ENCODE results near the gene ITGB4.

ITGB4 gene

DNA sequence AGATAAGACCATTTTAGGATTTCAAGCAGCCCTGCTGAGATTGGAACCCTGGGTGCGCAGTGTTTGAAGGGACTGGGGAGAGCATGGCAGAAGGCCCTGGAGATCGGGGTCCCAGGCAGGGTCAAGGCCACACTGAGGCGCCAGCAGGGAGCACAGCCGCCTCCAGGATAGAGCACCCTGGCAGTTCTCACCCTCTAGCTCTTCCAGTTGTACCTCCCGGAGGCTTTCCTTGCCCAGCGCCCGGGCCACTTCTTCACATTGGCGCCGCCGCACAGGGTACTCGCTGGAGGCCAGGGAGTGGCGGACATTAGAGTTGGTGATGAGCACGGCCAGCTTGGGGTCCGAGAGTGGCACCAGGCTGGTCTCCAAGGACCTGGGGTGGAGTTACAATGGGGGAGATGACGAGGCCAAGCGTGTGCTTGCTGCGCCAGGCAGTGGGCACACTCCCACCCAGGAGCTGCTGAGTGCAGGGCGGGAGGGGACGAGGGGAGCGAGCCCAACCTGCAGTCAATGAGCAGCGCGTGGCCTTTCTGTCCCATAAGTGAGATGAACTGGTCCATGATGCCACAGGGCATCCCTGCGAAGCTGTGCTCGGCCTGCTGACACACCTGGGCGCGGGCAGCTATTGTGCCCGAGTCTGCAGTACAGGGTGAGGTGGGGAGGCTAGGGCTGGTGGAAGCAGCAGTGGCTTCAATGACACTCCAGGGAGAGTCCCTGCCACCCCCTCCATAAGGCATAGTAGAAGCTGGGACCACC lies 41.4 kb downstream of the ITGB4 start:
- no peaks in the 10 kb centered on the region for H3K27me3 Mint-ChIP-seq
- no peak overlapping the region for H3K27ac Mint-ChIP-seq
- H3K4me3 Mint-ChIP-seq, result peak overlapping the region; percentile 30
- no peaks in the 10 kb centered on the region for H3K36me3 Mint-ChIP-seq
- H3K4me1 Mint-ChIP-seq (ENCODE audit: low read depth), result peaks cover 14% of the 10 kb centered on the region
- H3K9me3 Mint-ChIP-seq (ENCODE audit: low read depth), result no peaks in the 10 kb centered on the region

DNA sequence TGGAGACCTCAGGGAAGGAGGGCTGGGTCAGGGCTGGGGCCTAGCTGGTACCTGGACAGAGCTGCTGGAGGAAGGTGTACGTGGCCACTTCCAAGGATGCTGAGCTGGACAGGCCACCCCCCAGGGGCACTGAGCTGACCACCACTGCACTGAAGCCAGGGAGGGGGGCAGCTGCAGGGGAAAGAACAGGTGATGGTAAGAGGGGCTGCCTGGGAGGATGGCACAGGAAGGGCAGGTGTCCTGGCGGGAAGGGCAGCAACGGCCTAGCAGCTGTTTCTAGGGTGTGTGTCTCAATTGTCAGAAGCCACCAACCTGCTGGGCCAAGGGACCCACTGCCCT lies 42.0 kb downstream of the ITGB4 start:
- Mint-ChIP-seq H3K27ac (no peak overlapping the region), H3K4me1 (ENCODE audit: low read depth) (peaks cover 14% of the 10 kb centered on the region), H3K27me3 (no peaks in the 10 kb centered on the region), H3K9me3 (ENCODE audit: low read depth) (no peaks in the 10 kb centered on the region), H3K4me3 (no peak overlapping the region), H3K36me3 (no peaks in the 10 kb centered on the region)

DNA sequence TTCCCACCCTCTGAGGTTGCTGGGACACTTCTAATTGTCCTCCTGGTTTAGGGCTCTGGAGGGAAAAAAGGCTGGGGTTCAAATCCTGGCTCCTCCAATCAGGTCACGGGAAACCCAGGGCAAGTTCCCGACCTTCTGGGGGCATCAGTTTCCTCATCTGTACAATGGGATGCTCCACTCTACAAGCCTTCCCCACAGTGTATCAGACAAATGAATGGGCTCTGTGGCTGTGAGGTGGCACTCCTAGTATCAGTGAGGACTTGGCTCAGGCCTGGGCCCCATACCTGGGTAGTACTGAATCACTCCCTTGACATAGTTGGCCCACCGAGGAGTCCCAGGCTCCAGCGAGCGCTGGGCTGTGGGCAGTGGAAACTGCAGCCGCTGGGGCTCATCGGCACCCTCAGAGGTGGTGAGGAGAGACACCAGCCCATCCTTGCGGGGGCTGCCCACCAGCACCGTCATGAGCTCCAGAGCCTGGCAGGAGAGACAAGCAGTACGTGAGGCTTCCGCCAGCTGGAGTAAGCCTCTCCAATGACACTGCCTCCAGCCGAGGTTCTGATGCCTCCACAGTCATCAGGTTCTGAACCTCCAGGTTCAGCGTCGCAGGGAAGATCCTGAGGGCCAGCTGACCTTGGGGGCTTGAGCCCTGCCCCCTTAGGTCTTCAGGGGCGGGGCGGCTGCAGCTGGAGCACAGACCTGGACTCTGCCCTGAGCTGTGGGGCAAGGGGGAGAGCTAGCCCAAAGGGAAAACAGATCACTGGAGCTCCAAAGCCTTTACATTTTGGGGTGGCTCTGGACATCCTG lies 42.6 kb downstream of the ITGB4 start:
- Mint-ChIP-seq H3K4me3 (peak overlapping the region; percentile 76), H3K4me1 (ENCODE audit: low read depth) (peaks cover 14% of the 10 kb centered on the region), H3K27me3 (no peaks in the 10 kb centered on the region), H3K9me3 (ENCODE audit: low read depth) (no peaks in the 10 kb centered on the region), H3K27ac (no peak overlapping the region), H3K36me3 (no peaks in the 10 kb centered on the region)

DNA sequence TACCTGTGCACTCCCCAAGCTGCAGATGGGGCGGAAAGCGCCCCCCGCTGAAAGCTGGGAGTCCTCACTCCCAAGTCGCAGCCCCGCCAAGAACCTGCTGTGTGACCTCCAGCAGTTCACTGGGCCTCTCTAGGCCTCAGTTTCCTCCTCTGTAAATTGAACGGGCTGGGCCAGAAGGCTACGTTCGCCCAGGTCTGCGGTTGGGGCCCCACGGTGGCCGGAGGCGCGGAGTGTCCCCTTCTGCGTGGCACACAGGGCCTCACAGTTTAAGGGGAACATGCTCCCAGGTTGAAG lies 43.1 kb downstream of the ITGB4 start:
- Mint-ChIP-seq H3K27ac (no peak overlapping the region), H3K9me3 (ENCODE audit: low read depth) (no peaks in the 10 kb centered on the region), H3K36me3 (no peaks in the 10 kb centered on the region), H3K27me3 (no peaks in the 10 kb centered on the region), H3K4me1 (ENCODE audit: low read depth) (peaks cover 14% of the 10 kb centered on the region), H3K4me3 (peak overlapping the region; percentile 76)

DNA sequence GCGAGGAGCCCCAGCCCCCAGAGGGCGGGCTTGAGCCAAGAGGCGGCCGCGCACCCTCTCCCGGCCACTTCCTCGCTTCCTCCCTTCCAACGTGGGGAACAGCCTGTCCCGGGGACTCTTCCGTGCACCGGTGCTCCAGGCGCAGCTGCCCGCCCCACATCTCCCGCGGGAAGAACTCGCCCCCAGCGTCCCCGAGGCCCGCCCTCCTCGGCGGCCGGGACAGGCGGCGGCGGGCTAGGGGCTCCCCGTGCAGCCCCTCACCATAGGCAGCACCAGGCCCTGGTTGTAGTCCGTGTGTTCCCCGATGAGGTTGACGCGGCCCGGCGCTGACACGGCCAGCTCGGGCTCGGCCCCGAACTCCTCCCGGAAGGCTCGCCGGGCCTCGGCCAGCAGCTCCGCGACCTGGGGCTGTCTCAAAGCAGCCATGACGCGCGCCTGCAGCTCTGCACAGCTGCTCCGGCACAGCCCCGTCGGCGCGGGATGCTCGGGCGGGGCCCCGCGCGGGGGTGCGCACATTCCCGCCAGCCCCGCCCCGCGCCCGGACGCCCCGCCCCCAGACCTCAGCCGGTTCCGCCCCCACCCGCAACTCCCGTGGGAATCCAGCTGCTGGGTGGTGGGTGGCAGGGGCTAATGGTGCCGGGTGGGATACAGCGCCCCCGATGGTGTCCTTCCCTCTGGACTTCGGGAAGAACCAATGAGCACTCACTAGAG lies 43.6 kb downstream of the ITGB4 start, which contains the start of gene GALK1:
Gene GALK1, minus strand, starts transcription at position 482 of the 711 bp plus-strand sequence. Its CDS starts 56 bp downstream, at position 426.
- Mint-ChIP-seq H3K27ac (no peak within 1 kb of the TSS), H3K4me1 (ENCODE audit: low read depth) (peaks cover 14% of the 10 kb centered on the region), H3K36me3 (no peaks in the 10 kb centered on the region), H3K27me3 (no peaks in the 10 kb centered on the region), H3K9me3 (ENCODE audit: low read depth) (no peaks in the 10 kb centered on the region), H3K4me3 (peak within 1 kb of the TSS; percentile 76)

DNA sequence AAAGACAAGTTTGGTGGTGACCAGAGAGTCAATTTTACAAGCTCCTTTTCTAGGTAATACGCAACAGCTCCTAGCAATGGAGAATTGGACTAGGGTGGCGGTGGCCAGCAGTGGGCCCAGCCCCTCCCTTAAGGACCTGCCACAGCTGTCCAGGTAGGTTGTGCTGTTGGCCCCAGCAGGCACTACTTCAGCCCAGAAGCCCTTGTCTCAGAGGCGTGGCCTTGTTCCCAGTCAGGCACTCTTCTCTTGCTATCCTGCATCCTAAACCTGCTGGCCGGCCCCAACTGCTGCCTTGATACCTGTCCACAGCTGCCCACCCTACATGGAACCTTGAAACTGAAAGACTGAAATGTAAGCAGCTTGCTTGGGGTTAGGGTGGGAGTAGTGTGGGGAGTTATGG lies 44.7 kb downstream of the ITGB4 start:
- no peaks in the 10 kb centered on the region for H3K36me3 Mint-ChIP-seq
- H3K9me3 Mint-ChIP-seq (ENCODE audit: low read depth), result no peaks in the 10 kb centered on the region
- H3K4me1 Mint-ChIP-seq (ENCODE audit: low read depth), result peaks cover 14% of the 10 kb centered on the region
- H3K27me3 Mint-ChIP-seq, result no peaks in the 10 kb centered on the region
- H3K4me3 Mint-ChIP-seq, result peak overlapping the region; percentile 54
- H3K27ac Mint-ChIP-seq, result no peak overlapping the region

DNA sequence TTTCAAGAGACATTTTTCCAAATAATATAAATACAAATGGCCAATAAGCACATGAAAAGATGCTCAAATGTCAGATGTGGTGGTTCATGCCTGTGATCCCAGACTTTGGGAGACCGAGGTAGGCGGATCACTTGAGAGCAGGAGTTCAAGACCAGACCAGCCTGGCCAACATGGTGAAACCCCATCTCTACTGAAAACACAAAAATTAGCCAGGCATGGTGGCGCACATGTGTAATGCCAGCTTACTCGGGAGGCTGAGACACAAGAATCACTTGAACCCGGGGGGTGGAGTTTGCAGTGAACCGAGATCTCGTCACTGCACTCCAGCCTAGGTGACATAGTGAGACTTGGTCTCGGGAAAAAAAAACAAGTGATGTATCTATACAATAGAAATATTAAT lies 46.6 kb downstream of the ITGB4 start:
- Mint-ChIP-seq H3K4me1 (ENCODE audit: low read depth) (peaks cover 9% of the 10 kb centered on the region), H3K4me3 (no peak overlapping the region), H3K27ac (no peak overlapping the region), H3K27me3 (no peaks in the 10 kb centered on the region), H3K9me3 (ENCODE audit: low read depth) (no peaks in the 10 kb centered on the region), H3K36me3 (no peaks in the 10 kb centered on the region)

DNA sequence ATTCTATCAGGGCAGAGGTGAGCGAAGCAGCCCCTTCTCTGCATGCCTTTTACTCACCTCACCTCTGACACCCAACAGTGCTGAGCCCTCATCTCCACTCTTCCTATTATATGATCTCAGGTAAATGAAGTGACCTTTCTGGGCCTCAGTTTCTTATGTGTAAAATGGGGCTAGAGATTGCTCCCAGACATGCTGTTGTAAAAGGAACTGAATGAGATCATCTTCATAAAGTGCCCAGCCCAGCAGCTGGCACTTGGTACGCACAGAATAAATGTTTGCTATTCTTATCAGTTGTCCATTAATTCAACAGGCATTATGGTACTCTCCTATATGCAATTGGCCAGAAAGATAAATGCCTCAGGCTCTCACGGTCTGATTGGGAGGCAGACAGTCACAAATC lies 48.3 kb downstream of the ITGB4 start:
- Mint-ChIP-seq H3K36me3 (no peaks in the 10 kb centered on the region), H3K4me3 (no peak overlapping the region), H3K4me1 (ENCODE audit: low read depth) (peaks cover 2% of the 10 kb centered on the region), H3K27me3 (no peaks in the 10 kb centered on the region), H3K27ac (no peak overlapping the region), H3K9me3 (ENCODE audit: low read depth) (no peaks in the 10 kb centered on the region)

DNA sequence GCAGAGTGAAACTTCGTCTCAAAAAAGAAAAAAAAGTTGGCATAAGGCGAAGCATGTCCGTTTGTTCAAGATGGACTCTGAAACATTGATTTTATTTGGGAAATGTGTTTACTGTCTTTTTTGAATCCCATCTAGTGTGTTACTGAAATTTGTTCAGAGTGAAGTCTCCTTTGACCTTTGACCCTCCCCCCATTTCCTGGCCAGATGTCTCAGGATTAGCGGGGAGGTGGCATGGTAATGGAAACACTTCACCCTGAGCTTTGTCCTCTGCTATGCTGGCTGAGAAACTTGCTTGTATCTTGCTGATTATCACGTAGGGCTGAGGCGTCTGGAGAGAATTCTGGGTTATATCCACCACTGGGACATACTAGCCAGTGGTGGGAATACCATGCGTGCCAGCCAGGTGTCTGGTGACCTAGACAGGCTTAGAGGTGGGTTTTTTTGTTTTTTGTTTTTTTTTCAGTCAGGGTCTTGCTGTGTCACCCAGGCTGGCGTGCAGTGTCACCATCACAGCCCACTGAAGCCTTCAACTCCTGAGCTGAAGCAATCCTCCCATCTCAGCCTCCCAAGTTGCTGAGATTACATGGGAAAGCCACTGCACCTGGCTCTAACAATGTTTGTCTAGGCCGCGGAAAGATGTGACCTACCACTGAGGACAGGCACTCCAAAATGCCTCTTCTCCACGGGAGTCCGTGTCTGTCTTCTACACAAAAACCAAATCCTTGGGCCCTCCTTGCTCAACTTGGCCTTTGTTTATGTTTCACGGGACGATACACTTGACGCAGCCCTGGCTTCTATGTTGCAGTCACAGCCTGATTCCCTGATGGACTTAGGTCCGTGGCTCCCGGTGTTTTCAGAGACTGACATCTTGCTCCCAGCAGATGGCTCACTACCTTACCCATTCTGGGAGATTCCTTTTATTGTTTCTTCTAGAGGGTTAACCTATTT lies 50.3 kb downstream of the ITGB4 start:
- Mint-ChIP-seq H3K27me3 (no peaks in the 10 kb centered on the region), H3K36me3 (peaks cover 3% of the 10 kb centered on the region), H3K27ac (no peak overlapping the region), H3K9me3 (ENCODE audit: low read depth) (no peaks in the 10 kb centered on the region), H3K4me3 (no peak overlapping the region), H3K4me1 (ENCODE audit: low read depth) (peaks cover 13% of the 10 kb centered on the region)

DNA sequence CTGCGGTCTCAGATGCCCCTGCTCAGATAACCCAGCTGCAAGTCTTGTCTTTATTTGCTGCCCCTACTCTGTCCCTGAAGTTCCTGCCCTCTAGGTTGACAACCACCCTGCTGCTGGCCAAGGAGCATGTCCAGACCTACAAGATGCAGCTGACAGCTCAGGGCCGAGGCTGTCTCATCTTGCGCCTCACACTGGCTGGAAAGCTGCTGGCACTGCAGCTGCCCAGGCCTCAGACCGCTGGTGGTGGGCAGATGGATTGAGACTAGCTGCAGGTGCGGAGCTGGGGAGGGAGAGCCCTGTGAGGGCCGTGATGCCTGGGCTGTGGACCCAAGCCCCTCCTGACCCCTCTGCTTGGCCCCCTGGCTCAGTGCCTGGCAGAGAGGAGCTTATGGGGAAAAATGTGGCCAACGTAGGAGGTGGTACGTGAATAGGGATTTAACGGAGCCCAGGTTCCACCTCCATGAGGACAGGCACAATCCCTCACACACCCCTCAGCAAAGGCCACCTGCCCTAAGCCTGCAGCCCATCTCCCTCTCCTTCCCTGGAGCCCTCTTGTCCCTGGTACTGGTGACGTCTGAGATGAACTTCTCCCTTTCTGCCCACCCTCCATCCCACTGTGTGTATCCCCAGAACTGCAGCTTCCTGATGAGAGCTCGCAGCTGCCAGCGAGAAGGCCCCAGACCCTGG lies 52.0 kb downstream of the ITGB4 start:
- Mint-ChIP-seq H3K4me1 (ENCODE audit: low read depth) (peaks cover 27% of the 10 kb centered on the region), H3K36me3 (peaks cover 16% of the 10 kb centered on the region), H3K27ac (no peak overlapping the region), H3K9me3 (ENCODE audit: low read depth) (no peaks in the 10 kb centered on the region), H3K4me3 (no peak overlapping the region), H3K27me3 (no peaks in the 10 kb centered on the region)

DNA sequence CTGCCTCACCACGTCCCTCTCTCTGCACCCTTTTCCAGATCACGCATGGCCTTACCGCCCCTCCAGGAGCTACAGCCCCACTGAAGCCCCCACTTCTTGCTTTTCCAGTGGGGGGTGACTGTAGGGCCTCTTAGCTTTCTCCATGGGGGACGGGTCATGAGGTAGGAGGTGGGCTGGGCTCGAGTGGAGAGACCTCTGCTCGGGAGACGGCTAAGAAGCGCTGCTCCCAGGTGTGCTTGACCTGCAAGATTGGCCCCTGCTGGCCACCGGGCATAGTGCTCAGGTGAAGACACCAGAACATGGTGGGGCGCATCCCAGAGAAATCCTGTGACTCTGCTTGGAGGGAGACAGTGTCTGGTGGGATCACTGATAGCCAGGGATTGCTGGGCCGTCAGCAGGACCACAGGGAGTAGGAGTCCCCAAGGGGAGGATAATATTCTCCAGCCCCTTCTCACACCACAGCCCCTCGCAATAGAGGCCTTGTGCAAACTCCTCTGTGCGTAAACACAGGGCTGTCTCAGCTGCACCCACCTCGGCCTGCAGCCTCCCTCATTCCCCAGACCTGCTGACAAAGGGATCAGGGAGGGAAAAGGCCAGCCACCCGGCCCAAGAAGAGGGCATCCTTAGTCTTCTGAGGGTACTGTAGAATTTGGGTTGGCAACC lies 52.7 kb downstream of the ITGB4 start:
- peaks cover 22% of the 10 kb centered on the region for H3K36me3 Mint-ChIP-seq

DNA sequence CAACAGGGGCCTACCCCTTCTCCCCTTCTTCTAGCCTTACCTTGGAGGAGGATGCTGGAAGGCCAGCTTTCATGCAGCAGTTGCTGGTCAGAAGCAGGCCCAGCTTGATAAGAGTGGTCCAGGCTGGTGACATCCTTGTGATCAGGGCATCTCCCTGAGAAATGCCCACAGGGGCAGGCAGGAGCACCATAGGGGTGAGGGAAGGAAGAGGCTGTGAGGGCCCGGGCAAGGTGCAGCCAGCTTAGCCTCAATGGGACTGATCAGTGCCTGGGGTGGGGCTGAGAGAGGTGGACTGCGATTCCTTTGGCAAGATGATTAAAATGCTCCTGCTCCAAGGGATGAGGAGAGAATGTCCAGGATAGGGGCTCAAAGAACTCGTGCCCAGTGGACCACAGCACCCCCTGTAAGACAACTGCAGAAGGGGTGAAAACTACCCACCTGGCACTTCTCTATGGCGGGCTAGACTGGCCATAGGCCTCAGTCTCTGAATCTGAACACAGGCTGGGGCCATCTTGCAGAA lies 53.3 kb downstream of the ITGB4 start:
- Mint-ChIP-seq H3K4me1 (ENCODE audit: low read depth) (peaks cover 30% of the 10 kb centered on the region), H3K9me3 (ENCODE audit: low read depth) (no peaks in the 10 kb centered on the region), H3K36me3 (peaks cover 22% of the 10 kb centered on the region), H3K27me3 (no peaks in the 10 kb centered on the region), H3K27ac (peak overlapping the region; percentile 23), H3K4me3 (no peak overlapping the region)

More for the DNA sequence above, 52.7 kb downstream of the ITGB4 start:
- no peaks in the 10 kb centered on the region for H3K27me3 Mint-ChIP-seq
- no peaks in the 10 kb centered on the region for H3K9me3 Mint-ChIP-seq (ENCODE audit: low read depth)
- H3K4me3 Mint-ChIP-seq, result no peak overlapping the region
- H3K4me1 Mint-ChIP-seq (ENCODE audit: low read depth), result peaks cover 30% of the 10 kb centered on the region
- no peak overlapping the region for H3K27ac Mint-ChIP-seq

DNA sequence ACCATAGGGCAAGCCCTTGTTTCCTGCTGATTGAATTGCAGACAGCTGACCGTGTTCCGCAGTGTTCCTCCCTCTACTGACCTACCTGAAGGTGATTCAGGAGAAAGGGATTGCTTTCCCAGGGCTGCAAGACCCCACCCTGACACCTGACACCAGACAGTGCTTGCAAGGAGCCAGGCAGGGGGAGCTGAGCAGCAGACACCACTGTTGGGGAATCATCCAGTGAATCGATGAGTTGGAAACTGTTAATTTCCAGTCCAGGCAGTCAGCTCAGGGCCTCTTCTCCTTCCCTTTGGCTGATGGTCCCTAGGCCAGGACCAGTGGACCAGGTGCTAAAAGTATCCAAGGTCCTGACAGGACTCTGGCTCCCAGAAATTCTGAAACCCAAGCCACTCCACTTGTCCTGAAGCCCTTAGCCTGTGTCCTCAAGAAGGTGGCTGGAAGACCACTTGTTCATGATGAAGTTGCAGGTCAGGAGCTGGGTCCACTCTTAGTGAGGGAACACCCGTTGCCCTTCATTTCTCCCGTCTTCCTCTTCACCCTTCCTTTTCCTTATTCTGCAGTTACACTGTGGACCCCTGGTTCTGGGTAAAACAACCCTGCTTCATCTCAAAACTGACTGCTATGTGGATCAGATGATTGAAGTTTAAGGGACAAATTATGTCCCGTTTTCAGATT lies 53.9 kb downstream of the ITGB4 start:
- peaks cover 33% of the 10 kb centered on the region for H3K4me1 Mint-ChIP-seq (ENCODE audit: low read depth)
- no peaks in the 10 kb centered on the region for H3K27me3 Mint-ChIP-seq
- peaks cover 22% of the 10 kb centered on the region for H3K36me3 Mint-ChIP-seq
- peaks cover 3% of the 10 kb centered on the region for H3K9me3 Mint-ChIP-seq (ENCODE audit: low read depth)
- H3K27ac Mint-ChIP-seq, result peak overlapping the region; percentile 91
- peak overlapping the region; percentile 96 for H3K4me3 Mint-ChIP-seq

All from activated naive CD8-positive, alpha-beta T cell (primary cell).